GM21515 (cell line): ENCODE results near the gene MMAB.

ENCODE experiments used
- ATAC-seq: cut with Tn5 transposase; IDR thresholded peaks from one replicate; pipeline ENCODE4 v1.9.1; 2021; ENCODE audit not compliant: unreplicated experiment

The MMAB gene

GRCh38 chr12:109541413-109541726 is 31.9 kb downstream of the MMAB start:
- ATAC-seq = no peak

DNA sequence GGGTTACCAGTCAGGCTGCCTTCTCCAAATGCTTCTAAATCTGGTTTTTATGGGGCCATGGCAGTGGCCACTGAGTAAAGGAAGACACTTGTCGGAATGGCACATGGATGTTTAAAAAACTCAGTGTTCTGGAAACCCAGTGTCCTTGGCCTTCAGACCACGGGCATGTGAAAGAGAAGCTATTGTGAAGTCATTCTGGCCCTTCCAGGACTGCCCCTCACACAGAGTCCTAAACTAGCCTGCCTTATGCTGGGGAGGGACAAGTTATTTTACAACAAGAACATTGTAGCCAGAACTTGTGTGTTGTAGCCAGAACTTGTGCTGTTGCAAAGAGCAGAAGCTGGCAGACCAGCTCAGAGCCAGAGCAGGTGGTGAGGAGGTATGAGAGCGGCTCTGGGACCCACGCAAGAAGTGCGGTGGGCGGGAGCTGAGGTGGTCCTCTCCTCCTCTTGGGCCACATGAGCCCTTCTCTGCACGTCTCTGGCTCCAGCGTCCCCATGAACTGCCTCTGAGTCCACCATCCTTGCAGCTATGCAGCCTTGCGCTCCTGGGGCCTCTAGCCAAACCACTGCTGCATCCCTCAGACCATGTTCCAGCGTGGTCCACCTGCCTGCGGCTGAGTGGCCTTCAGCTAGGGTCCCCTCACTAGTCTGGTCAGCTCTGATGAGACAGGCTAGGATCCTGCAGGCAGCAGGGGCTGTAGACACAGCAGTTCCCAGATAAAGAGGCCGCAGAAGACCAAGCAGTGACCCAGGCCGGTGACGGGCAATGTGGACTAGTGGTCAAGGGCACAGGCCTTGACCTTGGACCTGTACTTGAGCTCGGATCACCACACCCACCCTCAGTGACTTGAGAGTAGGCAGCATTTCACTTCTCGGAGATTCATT is 32.5 kb downstream of the MMAB start:
- ATAC-seq = no peak

DNA sequence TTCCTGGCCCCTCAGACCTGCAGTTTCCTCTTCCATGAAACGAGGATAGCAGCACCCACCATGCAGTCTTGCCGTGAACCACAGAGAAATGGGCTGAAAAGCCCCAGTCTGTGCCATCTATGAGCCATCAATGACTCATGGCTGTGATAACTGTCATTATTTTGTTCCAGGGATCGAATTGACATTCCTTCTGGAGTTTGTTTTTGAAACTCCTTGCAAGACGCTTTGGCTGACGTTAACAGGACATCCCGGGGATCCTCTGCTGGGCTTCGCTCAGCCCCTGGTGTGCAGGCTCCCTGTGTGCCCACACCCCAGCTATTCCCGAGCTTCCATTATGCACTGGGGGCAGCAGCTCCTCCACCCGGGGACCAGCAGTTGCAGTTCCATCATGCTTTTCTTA is 33.8 kb downstream of the MMAB start:
- no peak for ATAC-seq

DNA sequence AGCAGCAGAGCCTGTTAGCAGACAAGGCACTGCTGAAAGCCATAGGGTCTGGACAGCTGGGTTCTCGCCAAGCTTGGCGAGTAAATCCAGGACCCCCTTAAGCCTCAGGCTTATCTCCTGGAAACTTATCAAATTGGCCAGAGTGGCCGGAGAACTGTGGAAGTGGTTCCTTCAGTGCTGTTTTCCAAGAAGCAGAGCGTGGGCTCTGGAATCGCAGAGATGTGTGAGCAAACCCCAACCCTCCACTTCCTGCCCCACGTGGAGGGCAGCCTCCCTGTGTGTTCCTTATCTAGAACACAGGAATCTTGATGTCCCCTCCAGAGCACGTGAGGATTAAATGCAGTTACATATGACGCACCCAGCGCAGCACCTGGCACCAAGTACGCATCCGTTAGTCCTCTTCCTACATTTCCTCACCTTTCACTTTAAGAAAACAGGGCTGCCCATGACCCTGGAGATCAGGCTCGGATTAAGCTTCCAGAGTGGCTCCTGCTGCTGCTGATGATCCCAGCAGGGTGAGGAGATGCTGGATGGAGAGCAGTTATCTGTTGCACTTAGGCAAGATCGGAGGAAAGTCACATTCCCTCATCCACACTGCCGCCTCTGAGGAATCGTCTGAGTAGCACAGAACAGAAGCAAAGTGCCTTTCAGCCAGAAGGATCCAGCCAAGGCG is 35.0 kb downstream of the MMAB start:
- ATAC-seq = no peak

DNA sequence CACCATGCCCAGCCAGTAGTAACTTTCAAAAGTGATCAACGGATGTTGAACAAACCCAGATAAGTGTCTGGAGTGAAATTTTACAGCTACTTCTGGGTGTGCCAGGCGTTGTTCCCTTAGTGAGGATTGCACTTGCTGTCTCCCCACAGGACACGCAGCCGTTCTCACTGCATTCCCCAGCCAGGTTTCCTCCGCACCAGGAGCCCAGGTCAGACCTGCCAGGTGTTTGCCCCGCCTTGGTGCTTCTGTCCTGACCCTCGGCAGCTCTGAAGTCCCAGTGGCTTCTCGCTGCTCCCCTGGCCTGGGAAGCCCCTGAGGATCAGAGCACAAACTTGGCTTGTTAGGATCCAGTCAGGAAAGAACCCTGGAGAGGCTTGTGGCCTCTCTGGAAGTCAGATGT is 36.2 kb downstream of the MMAB start:
- no peak for ATAC-seq

DNA sequence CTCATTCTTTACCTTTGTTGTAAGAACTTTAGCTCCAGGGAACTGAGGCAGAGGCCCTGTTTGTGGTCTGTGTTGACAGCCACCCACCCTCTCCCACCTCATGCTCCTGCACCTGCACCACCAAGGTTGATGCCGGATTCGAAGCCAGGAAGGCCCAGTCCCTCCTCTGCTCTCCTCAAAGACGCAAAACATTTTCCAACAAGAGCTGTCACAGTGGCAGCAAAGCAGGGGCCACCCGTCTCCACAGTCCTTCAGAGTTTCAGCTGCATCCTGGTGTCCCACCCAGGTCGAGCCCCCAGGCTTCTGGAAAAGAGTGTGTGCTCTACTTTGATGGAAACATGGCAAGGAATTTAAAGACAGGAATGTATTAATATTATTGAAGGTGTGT is 37.4 kb downstream of the MMAB start:
- no peak for ATAC-seq

- no peak for ATAC-seq
Measured at GRCh38 chr12:109535231-109535862, 38.0 kb downstream of the MMAB start.

GRCh38 chr12:109534456-109534855 is 38.8 kb downstream of the MMAB start:
- no peak for ATAC-seq

DNA sequence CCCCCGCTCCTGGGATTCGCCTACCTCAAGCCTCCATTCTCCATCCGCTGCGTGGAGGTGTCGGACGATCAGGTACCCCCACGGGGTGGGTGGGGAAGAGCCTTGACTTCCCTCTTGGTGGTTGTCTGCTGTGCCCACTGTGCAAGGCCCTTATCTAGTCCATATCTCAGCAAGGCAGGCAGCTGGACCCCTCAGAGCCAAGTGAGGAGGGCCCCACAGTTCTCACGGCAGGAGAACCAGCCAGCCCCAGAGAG is 39.9 kb downstream of the MMAB start:
- no peak for ATAC-seq

- no peak for ATAC-seq
Measured at GRCh38 chr12:109532721-109533486, 40.4 kb downstream of the MMAB start.

DNA sequence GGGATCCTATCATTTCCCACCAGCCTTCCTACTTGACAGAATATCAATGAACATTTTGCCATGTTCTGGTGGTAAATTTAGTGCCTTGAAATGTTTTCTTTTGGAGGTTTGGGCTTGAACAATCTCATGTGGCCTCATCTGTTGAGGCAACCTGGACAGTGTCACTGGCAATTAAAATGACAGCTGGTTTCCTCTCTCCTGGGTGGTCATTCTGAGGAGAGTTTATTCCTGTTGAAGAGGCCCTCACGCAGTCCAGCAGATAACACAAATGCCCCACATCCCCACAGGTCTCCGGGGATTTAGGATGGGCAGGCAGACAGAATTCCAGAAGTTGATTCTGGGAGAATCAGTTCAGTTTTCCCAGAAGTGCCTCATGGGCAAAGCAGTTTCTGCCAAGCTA is 41.9 kb downstream of the MMAB start:
- no peak for ATAC-seq

DNA sequence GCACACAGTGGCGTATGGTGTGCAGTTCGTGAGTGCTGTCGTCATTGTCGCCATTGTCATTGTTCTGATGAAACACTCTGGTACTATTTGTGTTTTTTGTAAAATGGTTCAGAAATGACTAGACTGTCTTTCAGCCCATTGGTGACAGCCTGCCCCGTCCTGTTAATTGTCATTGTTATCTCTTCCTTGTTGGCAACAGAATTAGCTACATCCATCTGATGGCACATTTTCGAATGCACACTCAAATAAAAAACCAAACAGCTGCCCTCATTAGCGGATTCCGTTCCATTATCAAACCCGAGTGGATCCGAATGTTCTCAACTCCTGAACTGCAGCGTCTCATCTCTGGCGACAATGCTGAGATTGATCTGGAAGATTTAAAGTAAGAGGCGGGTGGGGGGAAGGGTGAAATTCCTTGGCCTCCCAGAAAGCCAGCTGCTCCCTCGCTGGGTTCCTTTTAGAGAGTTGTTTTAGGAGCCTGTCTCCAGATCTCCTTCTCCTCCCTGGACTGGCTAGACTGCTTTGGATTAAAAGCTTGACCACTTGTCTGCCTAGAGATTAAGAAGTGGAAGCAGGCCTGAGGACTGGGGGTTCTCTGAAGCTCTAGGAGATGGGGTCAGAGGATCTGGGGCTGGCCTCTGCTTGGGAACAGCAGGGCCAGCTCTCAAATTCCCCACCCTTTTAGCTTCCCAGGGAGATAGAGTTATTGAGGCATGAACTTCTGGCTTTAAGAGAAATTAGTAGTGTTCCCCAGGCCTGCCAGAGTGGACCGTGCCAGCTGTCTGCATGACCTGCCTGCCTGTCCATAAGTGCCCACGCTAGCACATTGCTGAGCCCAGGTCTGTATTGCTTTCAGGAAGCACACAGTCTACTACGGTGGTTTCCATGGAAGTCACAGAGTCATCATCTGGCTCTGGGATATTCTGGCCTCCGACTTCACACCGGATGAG is 43.3 kb downstream of the MMAB start:
- ATAC-seq = no peak

DNA sequence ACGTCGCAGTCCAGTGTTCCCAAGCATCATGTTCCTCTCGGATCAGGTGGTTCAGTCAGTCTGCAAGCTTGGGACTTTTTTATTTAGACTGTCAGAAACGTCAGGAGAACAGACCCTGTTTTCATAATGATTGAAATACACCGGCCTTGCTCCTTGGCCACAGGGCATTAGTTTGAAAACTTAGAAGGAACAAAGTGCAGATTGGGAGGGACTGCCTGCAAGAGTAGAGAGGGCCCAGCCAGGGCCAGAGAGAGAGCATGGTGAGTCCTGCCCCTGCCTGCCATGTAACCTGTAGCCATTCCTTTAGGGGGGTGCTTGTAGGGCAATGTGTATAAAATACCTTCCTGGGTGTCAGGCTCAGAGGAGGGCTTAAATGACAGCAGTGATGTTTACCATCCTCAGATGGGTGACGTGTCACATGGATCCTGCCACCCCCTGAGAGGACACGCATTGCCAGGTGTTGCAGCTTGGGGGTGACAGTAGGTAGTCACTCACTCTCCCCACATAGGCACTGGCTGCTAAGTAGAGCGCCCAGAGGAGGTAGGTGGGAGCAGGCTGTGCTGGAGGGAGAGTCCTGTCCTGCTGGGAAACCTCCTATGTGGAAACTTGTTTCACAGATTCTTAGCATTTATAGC is 45.7 kb downstream of the MMAB start:
- no peak for ATAC-seq

GRCh38 chr12:109525279-109525585 is 48.1 kb downstream of the MMAB start:
- ATAC-seq = no peak

GRCh38 chr12:109524466-109525278 is 48.6 kb downstream of the MMAB start:
- ATAC-seq = no peak

DNA sequence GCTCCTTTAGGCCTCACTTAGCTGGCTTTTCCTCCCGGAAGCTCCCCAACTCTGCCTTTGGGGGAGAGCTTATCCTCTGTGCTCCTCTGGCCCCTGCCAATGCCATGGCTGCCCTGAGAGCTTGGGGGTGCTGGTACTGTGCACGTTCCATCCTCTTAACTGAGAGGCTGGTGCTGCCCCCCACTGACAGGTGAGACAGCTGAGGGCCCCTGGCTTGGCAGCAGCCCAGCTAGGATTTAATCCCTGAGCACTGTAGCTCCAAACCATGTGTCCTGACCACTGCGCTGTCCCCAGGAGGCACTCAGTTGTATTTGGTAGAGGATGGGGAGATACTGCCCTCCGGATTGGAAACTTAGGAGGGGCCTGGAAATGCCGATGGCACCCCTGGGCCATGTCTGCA is 49.8 kb downstream of the MMAB start:
- no peak for ATAC-seq

- ATAC-seq = no peak
Measured at GRCh38 chr12:109523071-109523470, 50.2 kb downstream of the MMAB start.

GRCh38 chr12:109521831-109522230 is 51.5 kb downstream of the MMAB start:
- no peak for ATAC-seq

GRCh38 chr12:109519787-109520186 is 53.5 kb downstream of the MMAB start:
- no peak for ATAC-seq
